Activated CD8-positive, alpha-beta memory T cell treated with anti-CD3 and anti-CD28 coated beads, Interleukin-2, amount 10 ng/mL, durations not matched to agents 7 days and 5 days (primary cell): Measurements from ENCODE around the gene CYTH3. TPM values are rescaled to one million over a fixed set of nuclear protein-coding genes. Genes with fewer than 3 reads are reported as not detected.
"Not testable (repeated sequence)": the region's sequence is repeated elsewhere in the genome, so short reads cannot be mapped to it uniquely, and the experiment has no call there.

Experiments
- ATAC-seq: fragments of 150-1000 bp; cut with Tn5 transposase; one replicate; pipeline ENCODE4 v1.10.0; 2021; ENCODE audit warnings: moderate library complexity
- CTCF ChIA-PET: fragments of 350-600 bp; sonication (Branson Sonifier 250); formaldehyde crosslinking; loops from one replicate; lab custom pipeline; 2021; ENCODE audit warnings: antibody characterized with exemption; lab: Charles Lee
- DNase-seq: peaks from one replicate; pipeline ENCODE4 v3.0.0-alpha.2; 2020
- H3K27ac Mint-ChIP-seq: one replicate; pipeline ENCODE4 v1.8.0; 2021; ENCODE audit warnings: mild to moderate bottlenecking, mixed read lengths
- H3K27me3 Mint-ChIP-seq: one replicate; pipeline ENCODE4 v1.8.0; 2021; ENCODE audit warnings: mixed read lengths
- H3K36me3 Mint-ChIP-seq: one replicate; pipeline ENCODE4 v1.8.0; 2021; ENCODE audit warnings: mild to moderate bottlenecking, mixed read lengths
- H3K4me1 Mint-ChIP-seq: one replicate; pipeline ENCODE4 v1.8.0; 2021; ENCODE audit warnings: mixed read lengths
- H3K4me3 Mint-ChIP-seq: one replicate; pipeline ENCODE4 v1.8.0; 2021; ENCODE audit warnings: mild to moderate bottlenecking, moderate library complexity, mixed read lengths
- H3K9me3 Mint-ChIP-seq: one replicate; pipeline ENCODE4 v1.8.0; 2022; ENCODE audit warnings: low read depth, mixed read lengths
- total RNA-seq, 2 experiments: library from RNA; stranded (reverse); gene quantifications; one replicate each; pipeline ENCODE4 v1.2.3, GENCODE V29; 2021

The CYTH3 gene
- total RNA-seq, 2 experiments from 2014 or later = 0.73 to 1.3 TPM

- Mint-ChIP-seq H3K9me3 (no peaks in the 10 kb centered on the region), H3K4me3 (no peak overlapping the region), H3K27ac (no peak overlapping the region), H3K27me3 (no peaks in the 10 kb centered on the region), H3K36me3 (peaks cover 22% of the 10 kb centered on the region), H3K4me1 (peaks cover 18% of the 10 kb centered on the region)
- CTCF ChIA-PET = interaction anchor here (1.1 kb wide), 1 partner anchor 165 kb away, joined by 3 read pairs; no protein-coding TSS in a partner anchor
- DNase-seq (no peak), ATAC-seq (no peak)
Measured at GRCh38 chr7:6157685-6158423, 114.6 kb downstream of the CYTH3 start.

DNA sequence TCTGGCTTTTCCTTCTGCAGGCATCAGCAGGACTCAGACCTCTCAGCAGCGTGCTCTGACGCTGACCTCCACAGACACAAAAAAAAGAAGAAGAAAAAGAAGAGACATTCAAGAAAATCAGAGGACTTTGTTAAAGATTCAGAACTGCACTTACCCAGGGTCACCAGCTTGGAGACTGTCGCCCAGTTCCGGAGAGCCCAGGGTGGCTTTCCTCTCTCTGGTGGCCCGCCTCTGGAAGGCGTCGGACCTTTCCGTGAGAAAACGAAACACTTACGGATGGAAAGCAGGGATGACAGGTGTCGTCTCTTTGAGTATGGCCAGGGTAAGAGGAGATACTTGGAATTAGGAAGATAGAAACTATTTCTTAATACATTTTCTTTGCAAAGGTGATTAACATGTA, 115.7 kb downstream of the CYTH3 start:
- Mint-ChIP-seq H3K27ac (no peak overlapping the region), H3K27me3 (no peaks in the 10 kb centered on the region), H3K36me3 (peaks cover 29% of the 10 kb centered on the region), H3K4me3 (no peak overlapping the region), H3K4me1 (peaks cover 9% of the 10 kb centered on the region), H3K9me3 (no peaks in the 10 kb centered on the region)
- ATAC-seq = no peak
- DNase-seq = no peak
- CTCF ChIA-PET = no interaction called here

DNA sequence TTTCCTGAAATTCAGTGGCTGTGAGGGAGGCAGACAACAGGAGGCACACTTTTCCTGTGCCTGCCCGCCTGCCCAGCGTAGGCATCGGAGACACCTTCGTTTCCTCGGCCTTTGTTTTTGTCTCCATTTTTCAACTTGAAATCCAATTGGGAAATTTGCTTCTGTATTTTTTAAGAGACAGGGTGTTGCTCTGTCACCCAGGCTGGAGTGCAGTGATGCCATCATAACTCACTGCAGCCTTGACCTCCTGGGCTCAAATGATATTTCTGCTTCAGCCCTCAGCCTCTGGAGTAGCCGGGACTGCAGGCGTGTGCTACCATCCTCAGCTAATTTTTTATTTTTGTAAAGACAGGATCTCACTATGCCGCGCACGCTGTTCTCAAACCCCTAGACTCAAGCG, 116.8 kb downstream of the CYTH3 start:
- Mint-ChIP-seq H3K4me3 (no peak overlapping the region), H3K4me1 (peaks cover 1% of the 10 kb centered on the region), H3K9me3 (no peaks in the 10 kb centered on the region), H3K27me3 (no peaks in the 10 kb centered on the region), H3K27ac (no peak overlapping the region), H3K36me3 (peaks cover 28% of the 10 kb centered on the region)
- DNase-seq (no peak), ATAC-seq (no peak)
- CTCF ChIA-PET = interaction anchor here (0.7 kb wide), 1 partner anchor 800 kb away, joined by 3 read pairs; no protein-coding TSS in a partner anchor

DNA sequence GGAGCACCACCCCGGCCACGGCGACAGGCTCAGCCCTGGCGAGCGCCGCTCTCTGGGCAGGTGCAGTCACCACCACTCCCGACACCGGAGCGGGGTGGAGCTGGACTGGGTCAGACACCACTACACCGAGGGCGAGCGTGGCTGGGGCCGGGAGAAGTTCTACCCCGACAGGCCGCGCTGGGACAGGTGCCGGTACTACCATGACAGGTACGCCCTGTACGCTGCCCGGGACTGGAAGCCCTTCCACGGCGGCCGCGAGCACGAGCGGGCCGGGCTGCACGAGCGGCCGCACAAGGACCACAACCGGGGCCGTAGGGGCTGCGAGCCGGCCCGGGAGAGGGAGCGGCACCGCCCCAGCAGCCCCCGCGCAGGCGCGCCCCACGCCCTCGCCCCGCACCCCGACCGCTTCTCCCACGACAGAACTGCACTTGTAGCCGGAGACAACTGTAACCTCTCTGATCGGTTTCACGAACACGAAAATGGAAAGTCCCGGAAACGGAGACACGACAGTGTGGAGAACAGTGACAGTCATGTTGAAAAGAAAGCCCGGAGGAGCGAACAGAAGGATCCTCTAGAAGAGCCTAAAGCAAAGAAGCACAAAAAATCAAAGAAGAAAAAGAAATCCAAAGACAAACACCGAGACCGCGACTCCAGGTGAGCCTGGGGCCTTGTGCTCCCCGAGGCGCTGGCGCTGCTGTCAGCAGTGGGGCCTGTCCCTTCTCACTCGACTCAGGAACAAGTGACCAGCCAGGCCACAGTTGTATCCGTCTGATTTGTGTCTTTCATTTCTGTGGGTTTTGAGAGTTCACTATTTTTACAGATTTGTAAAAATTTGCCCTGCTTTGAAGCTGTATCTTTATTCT, 117.7 kb downstream of the CYTH3 start:
- peaks cover 30% of the 10 kb centered on the region for H3K36me3 Mint-ChIP-seq
- CTCF ChIA-PET = no interaction called here
- H3K27ac Mint-ChIP-seq = no peak overlapping the region

GRCh38 chr7:6153646-6154541, 118.5 kb downstream of the CYTH3 start:
- H3K27ac Mint-ChIP-seq = no peak overlapping the region
- ATAC-seq = no peak
- H3K4me1 Mint-ChIP-seq = no peaks in the 10 kb centered on the region
- CTCF ChIA-PET = no interaction called here
- H3K27me3 Mint-ChIP-seq = no peaks in the 10 kb centered on the region
- no peak overlapping the region for H3K4me3 Mint-ChIP-seq
- no peak for DNase-seq
- H3K9me3 Mint-ChIP-seq = no peaks in the 10 kb centered on the region
- H3K36me3 Mint-ChIP-seq = peaks cover 31% of the 10 kb centered on the region

More for the DNA sequence above, 117.7 kb downstream of the CYTH3 start:
- no peak overlapping the region for H3K4me3 Mint-ChIP-seq
- H3K9me3 Mint-ChIP-seq = no peaks in the 10 kb centered on the region
- no peaks in the 10 kb centered on the region for H3K27me3 Mint-ChIP-seq
- ATAC-seq (no peak), DNase-seq (no peak)
- no peaks in the 10 kb centered on the region for H3K4me1 Mint-ChIP-seq

DNA sequence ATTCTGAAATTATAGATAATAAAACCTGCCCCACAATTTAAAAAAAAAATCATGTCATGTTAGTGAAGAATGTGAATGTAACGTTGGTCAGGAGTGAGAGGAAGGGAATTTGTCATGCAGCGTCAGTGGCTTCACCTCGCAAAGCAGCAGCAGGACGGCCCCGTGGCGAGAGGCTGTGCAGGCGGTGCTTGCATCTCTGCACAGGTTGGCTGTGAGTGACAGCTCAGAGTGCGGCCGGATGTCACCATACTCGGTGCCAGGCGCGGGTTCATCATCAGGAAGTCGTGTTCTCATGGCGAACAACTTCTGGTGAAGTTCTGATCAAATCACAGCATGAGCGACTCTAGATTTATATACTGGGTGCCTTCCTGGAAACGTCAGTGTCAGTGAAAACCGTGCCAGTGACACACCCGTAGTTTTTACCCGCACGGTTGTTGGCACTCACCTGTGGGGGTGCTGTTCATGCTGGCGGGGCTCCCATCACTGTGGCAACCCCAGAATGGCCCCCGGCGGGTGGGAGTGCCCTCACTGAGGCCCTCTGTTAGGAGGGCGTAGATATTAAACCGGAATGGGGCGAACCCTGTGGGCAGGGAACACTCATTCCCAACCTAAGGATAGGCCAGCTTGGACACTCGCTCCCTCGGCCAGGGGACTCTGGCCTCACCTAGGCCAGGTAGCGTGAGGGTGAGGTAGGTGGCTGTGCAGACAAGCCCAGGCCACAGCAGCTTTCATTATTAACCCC, 120.3 kb downstream of the CYTH3 start:
- H3K27ac Mint-ChIP-seq = no peak overlapping the region
- H3K4me3 Mint-ChIP-seq = no peak overlapping the region
- no peak for DNase-seq
- H3K9me3 Mint-ChIP-seq = no peaks in the 10 kb centered on the region
- no peaks in the 10 kb centered on the region for H3K27me3 Mint-ChIP-seq
- no peak for ATAC-seq
- H3K36me3 Mint-ChIP-seq = peaks cover 38% of the 10 kb centered on the region
- H3K4me1 Mint-ChIP-seq = no peaks in the 10 kb centered on the region
- CTCF ChIA-PET = no interaction called here

GRCh38 chr7:6151527-6151926, 120.9 kb downstream of the CYTH3 start:
- DNase-seq, CTCF ChIA-PET, H3K27me3 Mint-ChIP-seq, H3K27ac Mint-ChIP-seq, ATAC-seq, H3K4me3 Mint-ChIP-seq, H3K4me1 Mint-ChIP-seq, H3K9me3 Mint-ChIP-seq: not testable (repeated sequence)
- H3K36me3 Mint-ChIP-seq = peaks cover 38% of the 10 kb centered on the region

- DNase-seq (no peak), ATAC-seq (no peak)
- Mint-ChIP-seq H3K36me3 (peaks cover 41% of the 10 kb centered on the region), H3K27ac (no peak overlapping the region), H3K27me3 (no peaks in the 10 kb centered on the region), H3K4me3 (no peak overlapping the region), H3K9me3 (no peaks in the 10 kb centered on the region), H3K4me1 (no peaks in the 10 kb centered on the region)
- CTCF ChIA-PET = no interaction called here
Measured at GRCh38 chr7:6149996-6150395, 122.4 kb downstream of the CYTH3 start.

- peaks cover 43% of the 10 kb centered on the region for H3K36me3 Mint-ChIP-seq
Measured at GRCh38 chr7:6148724-6149360, 123.6 kb downstream of the CYTH3 start.

DNA sequence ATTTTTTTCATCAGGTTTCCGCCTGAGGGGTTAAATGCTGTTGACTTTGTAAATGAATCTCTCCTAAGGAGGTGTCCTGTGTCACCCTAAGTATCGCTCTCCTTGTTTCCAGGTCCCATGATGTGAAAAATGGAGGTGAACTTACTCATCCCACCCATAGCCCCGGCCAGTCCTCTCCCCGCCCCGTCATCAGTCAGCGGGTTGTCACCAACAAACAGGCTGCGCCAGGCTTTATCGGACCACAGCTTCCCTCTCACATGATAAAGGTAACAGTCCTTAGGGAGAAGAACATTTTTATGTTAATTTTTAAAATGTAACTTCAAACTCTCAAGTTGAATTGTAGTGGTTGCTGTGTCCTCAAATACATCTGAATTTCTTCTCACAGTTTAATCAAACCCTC, 124.8 kb downstream of the CYTH3 start:
- peaks cover 17% of the 10 kb centered on the region for H3K4me1 Mint-ChIP-seq
- H3K27ac Mint-ChIP-seq = peak overlapping the region; percentile 28
- DNase-seq (no peak), ATAC-seq (no peak)
- CTCF ChIA-PET = no interaction called here
- peaks cover 51% of the 10 kb centered on the region for H3K36me3 Mint-ChIP-seq
- no peaks in the 10 kb centered on the region for H3K27me3 Mint-ChIP-seq
- H3K9me3 Mint-ChIP-seq = no peaks in the 10 kb centered on the region
- no peak overlapping the region for H3K4me3 Mint-ChIP-seq

More at GRCh38 chr7:6148724-6149360, 123.6 kb downstream of the CYTH3 start:
- CTCF ChIA-PET = no interaction called here
- H3K27me3 Mint-ChIP-seq = no peaks in the 10 kb centered on the region
- H3K4me3 Mint-ChIP-seq = no peak overlapping the region
- H3K9me3 Mint-ChIP-seq = no peaks in the 10 kb centered on the region
- H3K4me1 Mint-ChIP-seq = peaks cover 7% of the 10 kb centered on the region
- no peak overlapping the region for H3K27ac Mint-ChIP-seq
- DNase-seq (no peak), ATAC-seq (no peak)

DNA sequence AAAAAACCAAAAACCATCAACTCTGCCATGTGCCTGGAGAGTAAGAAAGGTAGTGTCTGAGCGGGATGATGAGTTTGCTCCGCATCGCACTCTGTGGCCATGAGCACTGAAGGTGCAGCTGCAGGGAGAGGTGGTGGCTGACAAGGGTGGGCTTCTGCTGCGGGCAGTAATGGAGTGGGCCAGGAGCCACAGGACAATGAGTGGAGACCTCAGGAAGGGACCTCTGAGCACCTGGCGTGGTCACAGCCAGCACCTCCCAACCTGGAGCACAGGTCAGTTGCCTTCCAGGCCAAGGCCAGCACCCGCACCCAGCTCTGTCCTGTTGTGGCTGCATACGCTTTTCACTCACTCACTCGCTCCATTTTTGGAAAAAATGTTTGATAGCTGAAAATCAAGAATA, 125.8 kb downstream of the CYTH3 start:
- no peak for ATAC-seq
- no peak for DNase-seq
- Mint-ChIP-seq H3K4me3 (no peak overlapping the region), H3K27ac (no peak overlapping the region), H3K36me3 (peaks cover 48% of the 10 kb centered on the region), H3K27me3 (no peaks in the 10 kb centered on the region), H3K4me1 (peaks cover 20% of the 10 kb centered on the region), H3K9me3 (no peaks in the 10 kb centered on the region)
- CTCF ChIA-PET = no interaction called here

DNA sequence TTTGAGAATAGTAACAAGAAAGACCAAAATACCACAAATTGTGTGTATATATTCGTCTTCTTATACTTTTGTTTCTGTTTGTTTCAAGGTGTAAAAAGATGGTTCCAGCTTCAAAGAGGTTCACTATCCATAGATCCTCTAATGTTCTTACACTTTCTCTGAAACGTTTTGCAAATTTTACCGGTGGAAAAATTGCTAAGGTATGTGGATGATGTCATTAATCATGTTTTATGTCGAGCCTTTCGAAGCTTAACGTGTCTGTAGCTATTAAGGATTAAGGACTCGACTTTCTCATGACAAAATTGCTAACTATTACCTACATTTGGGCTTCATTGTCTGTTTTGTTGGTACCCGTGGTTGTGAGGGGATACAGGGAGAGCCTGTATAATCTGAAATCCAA, 128.4 kb downstream of the CYTH3 start:
- Mint-ChIP-seq H3K4me1 (peaks cover 20% of the 10 kb centered on the region), H3K4me3 (no peak overlapping the region), H3K36me3 (peaks cover 46% of the 10 kb centered on the region), H3K27me3 (no peaks in the 10 kb centered on the region), H3K9me3 (no peaks in the 10 kb centered on the region), H3K27ac (peak overlapping the region; percentile 75)
- CTCF ChIA-PET = no interaction called here
- DNase-seq (no peak), ATAC-seq (no peak)
